Measurements from ENCODE around the gene MRPL23.

MRPL23 gene

DNA sequence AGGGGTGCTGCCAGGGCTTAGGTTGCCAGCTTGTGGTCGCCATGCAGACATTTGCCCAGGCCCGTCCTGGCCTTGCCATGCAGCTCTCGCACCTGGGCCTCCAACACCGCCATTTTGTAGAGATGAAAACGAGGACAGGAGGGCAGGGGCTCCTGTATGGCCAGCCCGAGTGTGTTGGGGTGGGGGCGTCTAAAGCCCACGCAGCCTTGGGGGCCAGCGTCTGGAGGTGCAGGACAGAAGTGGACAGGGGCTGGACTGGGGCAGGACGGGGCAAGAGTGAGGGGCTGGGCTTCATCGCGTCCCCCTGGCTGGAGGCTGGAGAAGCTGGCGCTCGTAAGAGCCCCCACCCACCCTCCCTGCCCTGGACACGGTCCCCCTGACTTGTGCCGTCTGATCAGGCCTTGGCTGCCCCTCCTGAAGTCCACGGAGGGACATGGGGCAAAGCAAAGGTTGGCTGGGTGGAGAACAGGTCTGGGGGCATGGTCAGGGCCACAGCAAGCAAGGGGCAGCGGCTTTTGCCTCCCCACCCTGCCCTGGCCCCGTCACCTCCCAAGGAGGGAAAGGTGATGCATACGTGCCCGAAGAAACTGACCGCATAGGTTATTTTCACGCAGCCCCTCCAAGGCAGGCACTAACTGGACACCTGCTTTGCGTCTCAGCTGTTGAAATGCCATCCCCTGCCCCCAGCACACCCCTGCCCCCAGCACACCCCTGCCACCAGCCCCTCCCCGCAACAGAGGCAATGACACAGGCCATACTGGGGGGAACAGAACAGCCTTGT, 26.8 kb upstream of the MRPL23 start:
- DNase-seq (ENCODE audit: insufficient read length, low spot score) (no peak), FAIRE-seq (no peak)
- TF ChIP-seq PAX5 (IDR thresholded peaks at IDR 0.05; ENCODE audit: insufficient read depth, low read length, severe bottlenecking) (no peak), POU2F2 (IDR thresholded peaks at IDR 0.05; ENCODE audit: low read depth, low read length) (no peak), POLR2A (IDR thresholded peaks at IDR 0.05; ENCODE audit: low read depth, low read length) (no peak), TAF1 (IDR thresholded peaks at IDR 0.05; ENCODE audit: low read depth, low read length) (no peak), SPI1 (IDR thresholded peaks at IDR 0.05; ENCODE audit: low read depth, low read length) (no peak), POLR2AphosphoS5 (IDR thresholded peaks at IDR 0.05; ENCODE audit: low read depth, low read length) (no peak)

DNA sequence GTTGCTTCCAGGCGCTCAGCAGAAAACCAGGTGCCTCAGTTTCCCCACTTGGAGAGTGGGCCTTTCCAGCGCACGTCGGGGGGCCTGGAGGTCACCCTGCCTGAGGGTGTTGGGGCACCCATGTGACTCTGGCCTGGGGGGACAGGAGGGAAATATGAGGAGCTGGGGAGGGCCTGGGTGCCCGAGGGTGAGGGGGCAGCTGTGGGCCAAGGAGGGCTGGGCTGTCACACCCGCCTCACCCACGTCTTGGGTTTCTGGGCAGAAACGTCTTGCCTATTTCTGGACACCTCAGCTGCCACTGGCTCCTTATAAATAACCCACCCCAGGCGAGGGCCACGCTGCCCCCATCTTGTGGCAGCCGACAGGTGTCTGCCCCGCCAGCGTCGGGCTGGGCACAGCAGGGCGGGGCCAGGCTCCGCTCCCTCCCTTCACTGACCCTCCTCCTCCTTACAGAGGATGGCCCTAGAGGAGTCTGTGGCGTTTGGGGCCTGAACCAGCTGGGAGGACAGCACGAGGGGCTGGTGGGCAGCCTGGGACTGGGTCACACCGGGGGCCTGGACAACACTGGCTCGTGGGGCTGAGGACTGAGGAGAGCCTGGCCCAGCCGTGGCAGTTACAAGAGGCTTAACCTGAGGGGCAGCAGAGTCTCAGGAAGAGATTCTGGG, 26.1 kb upstream of the MRPL23 start:
- DNase-seq (ENCODE audit: insufficient read length, low spot score) (peak; percentile 30), FAIRE-seq (no peak)
- TF ChIP-seq PAX5 (IDR thresholded peaks at IDR 0.05; ENCODE audit: insufficient read depth, low read length, severe bottlenecking) (no peak), POU2F2 (IDR thresholded peaks at IDR 0.05; ENCODE audit: low read depth, low read length) (no peak), POLR2A (IDR thresholded peaks at IDR 0.05; ENCODE audit: low read depth, low read length) (no peak), TAF1 (IDR thresholded peaks at IDR 0.05; ENCODE audit: low read depth, low read length) (no peak), SPI1 (IDR thresholded peaks at IDR 0.05; ENCODE audit: low read depth, low read length) (no peak), POLR2AphosphoS5 (IDR thresholded peaks at IDR 0.05; ENCODE audit: low read depth, low read length) (no peak)

DNA sequence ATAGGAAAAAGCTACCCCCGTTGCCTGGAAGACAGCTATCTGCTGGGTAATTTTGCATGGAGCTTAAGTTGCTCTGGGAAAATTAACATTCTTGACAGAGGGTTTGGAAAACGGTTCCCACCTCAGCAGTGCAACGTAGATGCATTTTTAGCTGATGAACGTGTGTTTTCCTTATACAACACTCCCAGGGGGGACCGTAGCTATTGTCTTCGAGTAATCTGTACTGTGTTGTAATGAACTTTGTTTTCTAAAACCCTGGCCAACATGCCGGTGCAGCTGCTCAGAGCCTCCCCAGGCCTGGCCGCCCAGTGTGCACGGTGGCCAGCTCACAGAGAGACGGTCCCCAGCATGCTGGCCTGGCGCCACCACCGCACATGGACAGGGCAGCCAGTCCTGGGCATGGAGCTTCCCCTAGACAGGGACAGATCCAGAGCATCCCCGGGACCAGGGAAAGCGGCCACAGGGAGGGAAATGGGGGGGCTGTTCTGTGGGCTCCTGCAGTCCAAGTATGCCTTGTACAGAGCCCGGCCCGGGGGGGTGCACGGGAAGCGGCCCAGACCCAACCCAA, 25.5 kb upstream of the MRPL23 start:
- FAIRE-seq (no peak), DNase-seq (ENCODE audit: insufficient read length, low spot score) (no peak)
- TF ChIP-seq POLR2A (IDR thresholded peaks at IDR 0.05; ENCODE audit: low read depth, low read length) (no peak), SPI1 (IDR thresholded peaks at IDR 0.05; ENCODE audit: low read depth, low read length) (no peak), POU2F2 (IDR thresholded peaks at IDR 0.05; ENCODE audit: low read depth, low read length) (no peak), TAF1 (IDR thresholded peaks at IDR 0.05; ENCODE audit: low read depth, low read length) (no peak), POLR2AphosphoS5 (IDR thresholded peaks at IDR 0.05; ENCODE audit: low read depth, low read length) (no peak), PAX5 (IDR thresholded peaks at IDR 0.05; ENCODE audit: insufficient read depth, low read length, severe bottlenecking) (no peak)

DNA sequence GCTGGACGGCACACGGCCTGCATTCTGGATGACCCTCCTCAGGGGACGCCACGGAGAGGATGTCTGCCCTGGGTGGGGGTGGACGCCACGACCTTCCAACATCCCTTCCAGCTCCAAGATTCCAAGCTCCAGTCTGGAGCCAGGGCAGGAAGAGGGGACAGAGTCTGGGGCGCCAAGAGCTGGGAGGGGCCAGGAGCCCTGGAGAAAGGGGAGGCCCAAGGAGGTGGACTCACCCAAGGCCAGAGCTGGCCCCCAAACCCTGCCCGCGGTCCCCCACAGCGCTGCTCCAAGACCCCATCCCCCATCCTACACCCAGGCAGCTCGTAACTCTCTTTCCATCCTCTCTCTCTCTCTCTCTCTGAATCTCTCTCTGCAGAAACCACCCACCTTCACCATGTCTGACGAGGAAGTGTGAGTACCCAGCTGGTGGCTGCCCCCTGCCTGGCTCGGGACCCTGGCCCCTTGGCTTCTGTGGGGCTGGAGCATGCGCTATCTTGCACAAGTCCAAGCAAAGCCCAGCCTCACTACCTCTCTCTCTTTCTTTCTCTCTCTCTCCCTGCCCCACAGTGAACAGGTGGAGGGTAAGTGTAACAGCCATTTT, 24.6 kb upstream of the MRPL23 start:
- DNase-seq (ENCODE audit: insufficient read length, low spot score): no peak
- no peak for FAIRE-seq
- TF ChIP-seq SPI1 (IDR thresholded peaks at IDR 0.05; ENCODE audit: low read depth, low read length) (no peak), POLR2A (IDR thresholded peaks at IDR 0.05; ENCODE audit: low read depth, low read length) (no peak), TAF1 (IDR thresholded peaks at IDR 0.05; ENCODE audit: low read depth, low read length) (no peak)

DNA sequence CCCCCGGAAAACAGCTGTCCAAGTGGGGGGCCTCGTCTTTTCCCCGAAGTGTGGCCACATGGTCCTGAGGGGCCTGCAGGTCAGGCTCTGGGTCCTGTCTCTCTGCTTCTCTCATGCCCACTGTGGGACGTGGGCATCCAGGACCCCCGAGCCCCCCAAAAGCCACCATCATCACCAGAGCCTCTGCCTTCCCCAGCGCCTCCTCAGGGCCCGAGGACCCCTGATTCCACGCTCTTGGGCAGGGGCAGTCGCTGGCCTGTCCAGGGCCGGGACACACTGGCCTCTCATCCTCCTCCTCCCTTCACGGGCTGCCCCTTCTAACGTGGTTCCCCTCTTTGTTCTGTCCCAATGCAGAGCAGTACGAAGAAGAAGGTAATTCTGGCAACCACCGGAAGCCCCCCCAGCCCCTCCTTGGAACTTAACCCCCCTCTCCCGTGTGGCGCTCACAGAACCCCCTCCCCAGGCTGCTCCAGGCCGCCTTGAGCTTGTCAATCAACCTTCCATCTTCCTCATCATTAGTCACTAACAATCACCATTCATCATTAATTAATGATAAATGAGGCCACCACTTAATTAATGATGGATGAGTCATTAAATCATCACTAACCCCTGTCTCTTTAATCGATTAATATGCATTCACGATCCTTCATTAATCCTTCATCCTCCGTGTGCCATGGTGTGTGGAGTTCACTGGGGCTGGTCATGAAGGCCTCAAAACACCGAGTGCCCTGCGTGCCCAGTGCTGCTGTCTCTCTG, 23.8 kb upstream of the MRPL23 start:
- DNase-seq (ENCODE audit: insufficient read length, low spot score): no peak
- TF ChIP-seq POLR2A (IDR thresholded peaks at IDR 0.05; ENCODE audit: low read depth, low read length) (no peak), TAF1 (IDR thresholded peaks at IDR 0.05; ENCODE audit: low read depth, low read length) (no peak), POLR2AphosphoS5 (IDR thresholded peaks at IDR 0.05; ENCODE audit: low read depth, low read length) (no peak), SPI1 (IDR thresholded peaks at IDR 0.05; ENCODE audit: low read depth, low read length) (no peak), POU2F2 (IDR thresholded peaks at IDR 0.05; ENCODE audit: low read depth, low read length) (no peak), PAX5 (IDR thresholded peaks at IDR 0.05; ENCODE audit: insufficient read depth, low read length, severe bottlenecking) (no peak)
- no peak for FAIRE-seq

DNA sequence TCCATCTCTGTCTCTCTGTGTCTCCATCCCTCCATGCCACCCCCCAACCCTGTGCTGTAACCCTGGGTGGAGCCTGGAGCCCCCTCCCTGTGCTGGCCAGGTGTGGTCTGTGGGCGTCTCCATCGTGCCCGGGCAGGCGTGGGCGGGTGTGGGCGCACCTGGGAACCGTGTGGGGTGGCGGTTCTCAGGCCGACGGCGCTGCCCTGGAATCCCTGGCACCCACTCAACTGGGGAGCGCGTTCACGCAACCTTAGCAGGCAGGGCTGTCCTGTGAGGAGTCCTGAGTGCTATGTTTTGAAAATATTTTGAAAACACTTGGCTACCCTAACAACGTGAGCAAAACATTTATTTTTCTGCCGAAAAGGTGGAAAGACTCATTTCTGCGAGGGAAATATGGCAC, 23.0 kb upstream of the MRPL23 start:
- no peak for TF ChIP-seq SPI1 (IDR thresholded peaks at IDR 0.05; ENCODE audit: low read depth, low read length)
- TF ChIP-seq POLR2A (IDR thresholded peaks at IDR 0.05; ENCODE audit: low read depth, low read length): no peak
- no peak for TF ChIP-seq PAX5 (IDR thresholded peaks at IDR 0.05; ENCODE audit: insufficient read depth, low read length, severe bottlenecking)
- TF ChIP-seq POLR2AphosphoS5 (IDR thresholded peaks at IDR 0.05; ENCODE audit: low read depth, low read length): no peak
- no peak for TF ChIP-seq POU2F2 (IDR thresholded peaks at IDR 0.05; ENCODE audit: low read depth, low read length)
- TF ChIP-seq TAF1 (IDR thresholded peaks at IDR 0.05; ENCODE audit: low read depth, low read length): no peak
- no peak for DNase-seq (ENCODE audit: insufficient read length, low spot score)
- no peak for FAIRE-seq

DNA sequence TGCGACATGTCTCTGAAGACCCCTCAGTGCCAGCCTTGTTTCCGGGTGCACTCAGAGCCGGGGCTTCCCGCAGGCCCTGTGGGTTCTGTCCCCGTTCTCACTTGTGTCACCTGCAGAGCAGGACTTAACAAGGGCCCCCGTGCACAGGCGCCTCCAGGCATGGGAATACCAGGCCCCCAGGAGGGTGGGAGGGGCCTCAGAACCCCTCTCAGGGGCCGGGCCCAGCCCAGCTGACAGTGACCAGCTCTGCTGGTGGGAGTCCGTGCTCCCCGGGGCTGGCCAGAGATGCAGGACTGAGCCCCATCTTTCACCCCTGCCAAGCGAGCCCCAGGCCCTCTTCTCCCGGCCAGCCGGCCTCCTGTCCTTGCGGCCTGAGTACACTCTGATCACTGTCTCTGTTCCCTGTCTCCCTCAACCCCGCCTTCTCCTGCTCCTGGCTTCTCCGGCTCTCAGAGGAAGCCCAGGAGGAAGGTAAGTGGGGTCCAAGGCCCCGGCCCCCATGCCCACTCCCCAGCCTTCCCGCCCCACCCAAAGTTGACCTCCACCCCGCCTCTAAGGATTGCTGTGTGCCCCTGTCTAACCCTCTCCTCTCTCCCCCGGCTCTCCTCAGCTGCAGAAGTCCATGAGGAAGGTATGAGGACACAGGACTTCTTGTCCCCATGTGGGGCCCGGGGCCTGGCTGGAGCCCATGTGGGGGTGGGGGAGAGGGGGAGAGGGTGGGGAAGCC, 22.3 kb upstream of the MRPL23 start:
- DNase-seq (ENCODE audit: insufficient read length, low spot score): no peak
- TF ChIP-seq POLR2A (IDR thresholded peaks at IDR 0.05; ENCODE audit: low read depth, low read length) (no peak), PAX5 (IDR thresholded peaks at IDR 0.05; ENCODE audit: insufficient read depth, low read length, severe bottlenecking) (no peak), TAF1 (IDR thresholded peaks at IDR 0.05; ENCODE audit: low read depth, low read length) (no peak), SPI1 (IDR thresholded peaks at IDR 0.05; ENCODE audit: low read depth, low read length) (no peak), POU2F2 (IDR thresholded peaks at IDR 0.05; ENCODE audit: low read depth, low read length) (no peak), POLR2AphosphoS5 (IDR thresholded peaks at IDR 0.05; ENCODE audit: low read depth, low read length) (no peak)
- FAIRE-seq: no peak

DNA sequence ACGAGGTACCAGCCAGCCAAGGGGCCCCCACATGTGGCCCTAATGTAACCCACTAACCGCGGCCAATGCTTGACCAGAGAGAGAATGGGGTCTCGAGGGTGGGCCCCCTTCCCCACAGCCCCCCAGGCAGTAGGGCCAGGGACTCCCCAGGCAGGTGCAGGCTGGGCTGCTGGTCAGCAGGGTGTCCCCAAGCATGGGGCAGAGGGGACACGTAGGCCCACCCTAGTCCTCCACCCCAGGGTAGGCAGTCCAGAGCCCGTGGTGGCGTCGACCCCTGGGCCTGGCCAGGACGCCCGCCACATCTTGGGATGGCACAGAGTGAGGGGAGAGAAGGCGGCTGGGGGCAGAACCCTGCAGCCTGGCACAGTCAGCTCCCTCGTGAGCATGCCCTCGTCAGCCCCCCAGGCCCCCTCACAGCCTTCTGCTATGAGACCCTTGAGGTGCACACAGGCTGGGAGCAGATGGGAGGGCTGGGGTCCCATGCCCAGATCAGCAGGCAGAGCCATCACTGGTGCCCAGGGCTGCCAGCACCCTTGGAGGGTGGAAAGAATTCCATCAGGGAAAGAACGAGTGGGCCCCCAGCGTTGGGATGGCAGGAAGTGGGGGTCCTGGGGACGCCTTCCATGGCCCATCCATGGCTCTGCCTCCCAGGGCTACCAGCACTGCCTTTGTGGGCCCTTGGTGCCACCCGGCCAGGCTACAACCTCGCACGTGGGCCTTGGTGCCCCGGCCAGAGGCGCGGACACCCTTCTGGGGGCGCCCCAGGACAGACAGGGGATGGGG, 21.6 kb upstream of the MRPL23 start:
- FAIRE-seq: no peak
- no peak for DNase-seq (ENCODE audit: insufficient read length, low spot score)
- no peak for TF ChIP-seq PAX5 (IDR thresholded peaks at IDR 0.05; ENCODE audit: insufficient read depth, low read length, severe bottlenecking)
- no peak for TF ChIP-seq POLR2A (IDR thresholded peaks at IDR 0.05; ENCODE audit: low read depth, low read length)
- no peak for TF ChIP-seq SPI1 (IDR thresholded peaks at IDR 0.05; ENCODE audit: low read depth, low read length)
- no peak for TF ChIP-seq POU2F2 (IDR thresholded peaks at IDR 0.05; ENCODE audit: low read depth, low read length)
- no peak for TF ChIP-seq TAF1 (IDR thresholded peaks at IDR 0.05; ENCODE audit: low read depth, low read length)
- no peak for TF ChIP-seq POLR2AphosphoS5 (IDR thresholded peaks at IDR 0.05; ENCODE audit: low read depth, low read length)

All from GM12891 (cell line).